GM18868 (cell line): ENCODE results near the gene ADAMTS17.

Experiments
- ATAC-seq: cut with Tn5 transposase; IDR thresholded peaks from one replicate; pipeline ENCODE4 v1.9.1; 2021; ENCODE audit warnings: mild to moderate bottlenecking, moderate library complexity; ENCODE audit not compliant: unreplicated experiment

The ADAMTS17 gene

GRCh38 chr15:100202309-100202960 is 139.3 kb downstream of the ADAMTS17 start:
- ATAC-seq, result no peak

GRCh38 chr15:100201376-100202280 is 140.1 kb downstream of the ADAMTS17 start:
- no peak for ATAC-seq

- no peak for ATAC-seq
These were observed 141.4 kb downstream of the ADAMTS17 start for GRCh38 chr15:100200287-100200880.

- ATAC-seq, result no peak
These were observed 142.0 kb downstream of the ADAMTS17 start for GRCh38 chr15:100199711-100200286.

- ATAC-seq, result no peak
These were observed 143.3 kb downstream of the ADAMTS17 start for GRCh38 chr15:100198442-100198841.

GRCh38 chr15:100196326-100197058 is 145.3 kb downstream of the ADAMTS17 start:
- no peak for ATAC-seq

- ATAC-seq, result no peak
These were observed 146.8 kb downstream of the ADAMTS17 start for GRCh38 chr15:100194996-100195395.

- ATAC-seq, result no peak
These were observed 148.4 kb downstream of the ADAMTS17 start for GRCh38 chr15:100193277-100193860.

GRCh38 chr15:100192097-100193080 is 149.4 kb downstream of the ADAMTS17 start:
- ATAC-seq, result no peak

GRCh38 chr15:100191161-100191560 is 150.6 kb downstream of the ADAMTS17 start:
- ATAC-seq, result no peak

GRCh38 chr15:100190675-100191074 is 151.1 kb downstream of the ADAMTS17 start:
- no peak for ATAC-seq

- no peak for ATAC-seq
These were observed 151.9 kb downstream of the ADAMTS17 start for GRCh38 chr15:100189849-100190248.

GRCh38 chr15:100189319-100189718 is 152.5 kb downstream of the ADAMTS17 start:
- no peak for ATAC-seq

GRCh38 chr15:100187677-100188076 is 154.1 kb downstream of the ADAMTS17 start:
- ATAC-seq, result no peak

- ATAC-seq, result no peak
These were observed 154.8 kb downstream of the ADAMTS17 start for GRCh38 chr15:100186960-100187359.

- no peak for ATAC-seq
These were observed 155.4 kb downstream of the ADAMTS17 start for GRCh38 chr15:100186366-100186765.

- ATAC-seq, result no peak
These were observed 157.8 kb downstream of the ADAMTS17 start for GRCh38 chr15:100183921-100184495.

GRCh38 chr15:100180921-100181320 is 160.9 kb downstream of the ADAMTS17 start:
- ATAC-seq, result no peak
